H1 (cell line): Measurements from ENCODE around the gene TUBGCP6. TPM values are rescaled to one million over a fixed set of nuclear protein-coding genes. Genes with fewer than 3 reads are reported as not detected.

ENCODE experiments used
- RXRA ChIP-seq: IDR thresholded peaks from 2 replicates; pipeline ENCODE4 v1.6.1; 2011; ENCODE audit warnings: low read depth, mild to moderate bottlenecking, low read length, moderate library complexity; ENCODE audit not compliant: insufficient read depth
- polyA plus RNA-seq, 7 experiments: library from polyadenylated mRNA; depleted of rRNA in 3 of 7; stranded (reverse) in 5 of 7; unstranded in 2 of 7; fragments of >200 nt in 5 of 7; fragments of 200-250 nt in 2 of 7; gene quantifications; 1 replicate in 5 of 7; 2 replicates in 1 of 7; 4 replicates in 1 of 7; pipeline versions ENCODE4 v1.2.1 to v1.2.3, GENCODE V29; 2011 to 2013; ENCODE audit warnings: missing spikeins in 2 of 7, mixed read lengths in 2 of 7
- total RNA-seq: library from RNA; stranded (reverse); fragmentation: NEBNext Ultra II Directional; extraction: Animal tissue kit (Norgen Biotek cat#: 25700); gene quantifications from 2 replicates; pipeline ENCODE4 v1.2.1, GENCODE V29; 2021

The TUBGCP6 gene
- total and polyA plus RNA-seq, 2 of the 8 experiments (the other 6 are each of a cell fraction or from before 2014, with no cell fraction given): 24.2 to 24.7 TPM

- TF ChIP-seq RXRA: no peak
These were observed 74.1 kb downstream of the TUBGCP6 start, which contains the start of gene PANX2 (continued) for GRCh38 chr22:50170453-50171318.
